ENCODE data around the gene ODF4.
A peak's percentile ranks its signal among the peaks of the same experiment; 100 is the strongest.
"Not testable (repeated sequence)": the region's sequence is repeated elsewhere in the genome, so short reads cannot be mapped to it uniquely, and the experiment has no call there.

ODF4 gene

GRCh38 chr17:8371786-8372185 lies 32.1 kb downstream of the ODF4 start:
- no peak for DNase-seq

DNA sequence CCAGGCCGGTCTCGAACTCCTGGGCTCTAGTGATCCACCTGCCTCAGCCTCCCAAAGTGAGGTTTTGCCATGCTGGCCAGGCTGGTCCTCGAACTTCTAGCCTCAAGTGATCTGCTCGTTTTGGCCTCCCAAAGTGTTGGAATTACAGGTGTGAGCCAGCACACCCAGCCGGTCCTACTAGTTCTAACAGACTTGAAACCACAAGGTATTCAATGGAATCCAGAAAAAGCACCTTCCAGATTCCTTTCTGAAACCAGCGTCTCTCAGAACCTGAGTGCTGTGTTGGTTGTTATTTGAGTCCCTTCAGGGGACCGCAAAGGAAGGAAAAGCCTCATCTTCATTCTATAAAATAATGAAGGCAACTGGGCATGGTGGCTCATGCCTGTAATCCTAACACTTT lies 32.8 kb downstream of the ODF4 start:
- DNase-seq, result no peak

GRCh38 chr17:8373856-8374255 lies 34.2 kb downstream of the ODF4 start:
- DNase-seq, result not testable (repeated sequence)

DNA sequence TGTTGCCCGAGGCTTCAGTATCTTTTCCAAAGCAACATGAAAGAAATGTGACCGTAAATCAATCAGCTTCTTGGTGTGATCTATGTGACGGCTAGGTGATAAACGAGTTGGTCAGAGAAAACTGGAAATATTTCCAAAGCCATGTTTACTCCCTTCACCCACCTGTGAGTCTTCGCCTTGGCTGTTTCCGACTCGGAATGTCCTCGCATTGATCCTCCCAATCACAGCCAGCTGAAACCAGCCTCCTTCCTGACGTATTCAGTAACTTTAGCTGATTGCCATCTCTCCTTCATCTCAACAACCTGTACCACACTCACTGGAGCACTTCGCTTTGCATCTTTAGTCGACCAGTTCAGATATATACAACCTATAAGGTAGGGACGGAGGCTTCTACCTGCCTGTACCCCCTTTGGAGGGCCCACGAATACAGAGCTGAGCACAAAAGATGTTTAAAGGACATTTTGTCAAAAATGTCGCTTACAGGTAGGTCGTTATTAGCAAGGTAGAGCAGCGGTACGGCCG lies 36.2 kb downstream of the ODF4 start:
- no peak for DNase-seq

DNA sequence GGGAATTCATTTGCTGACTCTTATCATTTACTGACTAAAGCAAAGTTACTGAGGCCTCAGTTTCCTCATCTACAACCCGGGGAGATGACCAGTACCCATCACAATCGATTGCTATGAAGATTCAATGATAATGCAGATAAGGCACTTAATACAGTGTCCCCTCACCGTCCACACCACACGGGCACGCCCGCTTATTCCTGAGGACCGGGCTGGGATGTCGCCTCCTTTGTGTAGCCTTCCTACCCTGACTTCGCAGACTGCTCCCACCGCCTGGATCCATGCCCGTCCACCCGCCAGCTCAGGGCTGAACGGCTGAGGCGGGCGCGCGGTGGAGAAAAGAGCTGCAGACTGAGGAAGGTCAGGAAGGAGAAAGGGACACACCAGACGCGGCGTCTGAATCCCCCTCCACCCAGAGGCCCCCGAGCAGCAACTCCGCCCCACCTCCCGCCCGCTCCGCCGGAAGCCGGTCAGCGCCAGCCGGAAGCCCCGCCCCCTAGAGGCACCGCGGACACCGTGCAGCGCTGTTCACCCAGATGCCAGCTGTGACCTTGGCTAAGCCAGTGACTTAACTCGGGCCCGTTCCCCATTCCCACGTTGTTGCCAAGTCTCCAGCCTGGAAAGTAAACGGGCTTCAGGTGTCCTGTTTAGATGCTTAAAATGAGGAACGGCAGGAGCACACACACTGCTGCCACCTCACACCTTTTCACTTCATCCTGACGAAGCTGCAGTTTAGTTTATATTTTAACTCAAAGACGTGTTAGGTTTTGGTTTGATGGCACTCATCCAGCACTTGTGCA lies 36.8 kb downstream of the ODF4 start, which contains the start of gene KRABD2:
Gene KRABD2 (minus strand): TSS at position 434 of the 797 bp plus-strand sequence.
- peak; percentile 73 to 88 for DNase-seq

DNA sequence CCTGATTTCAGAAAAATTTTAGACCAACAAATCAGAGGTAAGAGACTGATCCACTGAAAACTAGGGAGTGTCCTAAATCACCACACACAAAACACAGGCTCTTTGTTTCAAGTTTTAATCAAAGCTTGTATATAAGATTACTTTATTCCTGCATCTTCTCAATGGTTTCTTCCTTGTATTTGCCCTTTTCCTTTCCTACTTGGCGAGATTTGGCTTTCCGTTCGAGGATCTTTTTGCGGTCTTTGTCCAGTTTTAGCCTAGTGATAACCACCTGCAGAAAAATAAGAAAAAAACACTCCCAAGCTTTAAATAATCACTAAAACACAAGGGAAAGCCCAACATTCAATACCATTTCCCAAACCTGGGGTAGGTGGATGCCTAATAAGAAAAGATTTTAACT lies 37.8 kb downstream of the ODF4 start:
- DNase-seq, result no peak

GRCh38 chr17:8378117-8378516 lies 38.5 kb downstream of the ODF4 start:
- not testable (repeated sequence) for DNase-seq

- no peak for DNase-seq
These were observed 40.4 kb downstream of the ODF4 start for GRCh38 chr17:8380049-8380448.

DNA sequence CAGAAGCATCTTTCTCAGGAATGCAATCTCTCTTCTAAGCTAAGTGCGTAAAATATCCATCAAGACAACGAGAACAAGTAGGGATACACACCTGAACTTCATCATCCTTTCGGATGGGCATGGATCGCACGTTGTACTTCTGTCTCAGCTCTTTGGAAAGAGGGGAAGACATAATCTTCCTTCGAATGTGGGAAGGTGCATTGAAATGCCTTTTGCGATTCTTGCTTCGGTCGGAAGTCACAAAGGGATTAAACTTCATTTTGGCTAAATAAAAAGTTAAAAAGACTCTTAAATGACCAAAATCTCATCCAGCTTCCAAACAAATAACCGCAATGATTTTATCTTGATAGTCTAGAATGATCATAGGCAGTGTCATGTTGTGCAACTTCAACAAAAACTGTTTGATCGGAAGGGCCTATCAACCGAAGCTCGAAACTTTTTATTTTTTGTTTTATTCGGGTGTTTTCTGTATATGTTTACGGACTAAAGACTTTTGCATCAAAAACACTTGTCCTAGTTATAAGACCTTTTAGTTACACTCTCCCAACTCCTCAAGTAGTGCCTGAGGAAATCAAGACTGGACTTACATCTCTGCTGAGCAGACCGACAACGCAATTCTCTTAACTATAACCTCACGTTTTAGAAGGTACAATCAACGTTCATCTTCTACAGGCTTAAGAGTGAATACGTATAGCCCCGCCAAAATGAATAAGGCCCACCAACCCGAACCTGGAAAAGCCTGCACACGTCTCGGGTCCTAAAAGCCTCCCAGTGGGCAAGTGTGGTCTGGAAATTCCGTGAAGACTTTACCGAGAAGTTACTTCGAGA lies 42.6 kb downstream of the ODF4 start:
- DNase-seq, result no peak

GRCh38 chr17:8382880-8383142 lies 43.2 kb downstream of the ODF4 start:
- no peak for DNase-seq

- DNase-seq, result peak; percentile 97 to 98
These were observed 43.6 kb downstream of the ODF4 start, which contains the start of gene RPL26 for GRCh38 chr17:8383143-8383822. RPL26 (minus strand) TSS chr17:8383193; CDS start chr17:8382310, 883 bp downstream.

GRCh38 chr17:8384801-8385378 lies 45.2 kb downstream of the ODF4 start:
- peak; percentile 60 to 74 for DNase-seq

- no peak for DNase-seq
These were observed 47.2 kb downstream of the ODF4 start for GRCh38 chr17:8386841-8387240.

DNA sequence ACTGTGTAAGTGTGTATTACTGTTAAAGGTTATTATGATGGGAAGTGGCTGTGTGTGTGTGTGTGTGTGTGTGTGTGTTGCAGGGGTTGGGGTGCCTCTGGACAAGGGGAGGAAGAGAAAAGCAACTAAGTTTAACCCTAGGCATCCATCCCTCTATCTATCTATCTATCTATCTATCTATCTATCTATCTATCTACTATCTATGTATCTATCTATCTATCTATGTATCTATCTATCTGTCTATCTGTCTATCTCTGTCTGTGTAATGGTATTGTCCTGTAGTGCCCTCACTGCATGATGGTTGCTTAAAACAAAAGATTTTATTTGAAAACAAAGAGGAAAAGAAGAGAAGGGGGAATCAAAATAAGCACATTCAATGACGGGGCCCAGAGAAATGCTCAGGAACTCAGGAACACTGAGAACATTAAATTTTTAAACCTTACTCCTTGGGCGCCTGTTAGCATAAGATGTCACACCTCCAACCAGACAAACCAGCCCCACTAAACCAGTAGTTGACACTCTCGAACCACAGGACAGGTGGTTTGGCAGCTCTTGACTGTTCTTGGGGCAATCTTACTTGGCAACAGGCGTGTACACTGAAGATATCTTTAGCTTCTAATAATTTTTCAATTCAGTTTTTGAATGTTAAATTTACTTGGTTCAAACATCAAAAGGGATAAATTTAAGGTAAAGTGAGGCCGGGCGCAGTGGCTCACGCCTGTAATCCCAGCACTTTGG lies 48.4 kb downstream of the ODF4 start:
- DNase-seq, result no peak

GRCh38 chr17:8391711-8392110 lies 52.1 kb downstream of the ODF4 start:
- DNase-seq, result no peak

- DNase-seq, result no peak
These were observed 52.6 kb downstream of the ODF4 start for GRCh38 chr17:8392274-8392673.

GRCh38 chr17:8392674-8393469 lies 53.2 kb downstream of the ODF4 start:
- no peak for DNase-seq

DNA sequence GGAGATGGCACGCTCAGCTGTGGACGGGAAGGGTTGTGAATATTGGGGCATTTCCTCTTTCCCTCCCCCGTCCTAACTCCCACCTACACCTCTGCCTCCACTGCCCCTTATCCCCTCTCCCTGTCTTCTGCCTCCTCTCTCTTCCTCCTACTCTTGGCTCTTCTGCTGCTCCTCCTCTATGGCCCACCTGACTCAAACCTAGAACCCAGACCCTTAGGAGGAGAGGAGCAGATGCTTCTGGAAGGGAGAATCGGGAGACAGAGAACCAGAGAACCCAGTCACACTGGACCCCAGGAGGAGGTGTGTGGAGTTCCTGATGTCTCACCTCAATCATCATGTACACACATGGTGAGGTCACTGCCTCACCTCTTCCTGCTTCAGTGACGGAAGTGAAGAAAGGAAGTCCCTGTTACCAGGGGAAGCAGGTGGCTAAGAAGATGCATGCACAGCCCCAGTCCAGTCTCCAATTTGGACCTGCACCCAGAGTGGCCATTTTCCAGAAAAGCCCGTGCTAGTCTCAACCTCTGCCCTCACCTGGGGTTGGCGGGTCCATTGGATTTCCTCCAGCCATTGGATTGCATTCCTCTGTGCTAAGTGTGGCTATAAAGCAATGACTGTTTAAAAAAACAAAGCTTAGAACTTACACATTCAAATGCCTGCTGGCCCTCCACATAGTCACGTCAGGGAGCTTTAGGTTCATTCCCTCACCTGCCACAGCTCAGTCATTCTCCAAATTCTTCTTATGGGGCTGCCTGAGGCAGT lies 54.0 kb downstream of the ODF4 start:
- no peak for DNase-seq

DNA sequence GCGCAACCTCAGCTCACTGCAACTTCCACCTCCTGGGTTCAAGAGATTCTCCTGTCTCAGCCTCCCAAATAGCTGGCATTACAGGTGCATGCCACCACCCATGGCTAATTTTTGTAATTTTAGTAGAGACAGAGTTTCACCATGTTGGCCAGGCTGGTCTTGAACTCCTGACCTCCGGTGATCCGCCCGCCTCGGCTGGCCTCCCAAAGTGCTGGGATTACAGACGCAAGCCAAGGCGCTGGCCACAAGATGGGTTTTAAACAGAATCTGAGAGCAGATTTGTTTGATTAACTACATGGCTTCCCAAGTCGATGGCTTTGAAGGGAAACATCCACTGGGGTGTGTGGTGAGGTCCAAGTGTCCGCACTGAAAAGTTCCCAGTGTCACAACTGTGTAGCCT lies 54.9 kb downstream of the ODF4 start:
- not testable (repeated sequence) for DNase-seq
